Left hindlimb (tissue), 1 donor: Measurements from ENCODE around the gene KLF13.

Experiments
- DNase-seq: peaks from one replicate; pipeline ENCODE4 v3.0.0-alpha.2; 2018

The KLF13 gene

DNA sequence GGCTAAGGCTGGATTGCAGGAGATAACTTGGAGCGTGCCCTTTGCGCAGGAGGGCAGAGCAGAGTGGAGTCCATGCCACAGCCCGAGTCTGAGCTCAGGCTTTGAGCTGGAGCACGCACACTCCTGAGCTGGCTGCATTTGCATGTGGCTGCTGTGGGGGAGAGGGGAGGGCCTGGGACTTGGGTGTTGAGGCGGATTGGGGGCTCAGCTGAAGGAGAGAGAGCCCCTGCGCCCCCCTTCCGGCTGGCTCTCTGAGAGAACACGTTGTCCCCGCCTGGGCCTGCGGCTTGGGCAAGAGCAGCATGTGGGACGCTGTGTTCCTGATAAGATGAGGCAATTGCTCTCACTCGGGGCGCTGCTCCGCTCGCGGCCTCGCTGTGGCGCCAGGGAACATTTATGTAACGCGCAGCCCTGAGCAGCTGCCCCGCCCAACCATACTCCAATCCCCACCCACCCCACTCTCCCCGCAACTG is 39.1 kb downstream of the KLF13 start:
- peak; percentile 78 for DNase-seq

DNA sequence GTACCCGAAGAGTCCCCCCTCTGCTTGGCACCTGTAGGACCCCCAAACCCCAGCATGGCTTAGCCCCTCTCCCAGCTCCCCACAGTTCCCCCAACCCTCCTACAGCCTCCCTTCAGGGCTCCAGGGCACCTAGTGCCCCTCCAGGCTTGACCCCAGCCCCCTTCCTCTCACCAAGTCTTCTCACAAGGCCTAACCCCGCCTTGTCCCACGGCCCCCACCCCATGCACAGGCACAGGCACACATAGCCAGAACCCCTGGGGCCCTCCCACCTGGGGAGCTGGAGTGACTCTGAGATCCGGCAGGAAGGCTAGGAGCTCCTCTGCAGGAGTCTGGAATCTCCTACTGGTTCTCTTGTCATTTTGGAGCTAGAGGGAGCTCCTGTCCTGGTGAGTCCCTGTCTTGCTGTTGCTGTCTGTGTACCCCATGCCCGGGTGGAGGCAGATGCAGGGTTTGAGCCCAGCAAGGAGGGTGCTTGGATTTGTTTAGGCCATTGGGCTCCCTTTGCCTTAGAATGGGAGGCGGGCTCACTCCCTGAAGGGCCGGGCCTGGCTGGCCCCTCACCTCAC is 39.6 kb downstream of the KLF13 start:
- no peak for DNase-seq

DNA sequence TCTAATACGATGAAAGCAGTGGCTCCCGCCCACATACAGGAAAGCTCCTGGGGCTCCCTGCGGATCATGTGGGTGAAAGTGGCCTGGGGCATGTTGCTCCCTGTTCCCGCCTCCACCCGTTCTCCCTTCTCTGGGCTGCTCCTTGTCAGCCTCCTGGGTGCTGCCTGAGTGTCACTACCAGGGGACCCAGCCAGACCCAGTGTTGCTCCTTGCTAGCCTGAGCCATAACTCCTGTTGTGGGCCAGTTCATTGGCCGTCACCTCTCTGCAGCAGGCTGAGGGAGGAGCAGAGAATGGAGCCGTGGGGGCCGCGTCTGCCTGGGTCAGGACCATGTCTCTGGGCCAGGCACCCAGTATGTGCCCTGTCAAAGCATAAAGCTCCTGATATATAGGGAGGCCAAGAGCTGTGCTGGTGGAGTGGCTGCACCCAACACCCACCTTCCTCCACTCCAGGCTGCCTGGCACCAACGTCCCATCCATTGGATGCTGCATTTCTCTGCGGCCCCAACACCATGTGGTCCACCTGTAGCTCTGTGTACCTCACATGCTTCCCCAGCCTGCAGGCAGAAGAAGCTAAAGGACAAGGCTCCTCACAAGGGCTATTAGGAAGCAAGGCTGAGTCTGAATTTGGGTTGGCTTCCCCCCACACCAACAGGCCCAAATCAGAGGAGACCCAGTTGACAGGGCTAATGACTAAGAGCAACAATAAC is 40.5 kb downstream of the KLF13 start:
- no peak for DNase-seq

DNA sequence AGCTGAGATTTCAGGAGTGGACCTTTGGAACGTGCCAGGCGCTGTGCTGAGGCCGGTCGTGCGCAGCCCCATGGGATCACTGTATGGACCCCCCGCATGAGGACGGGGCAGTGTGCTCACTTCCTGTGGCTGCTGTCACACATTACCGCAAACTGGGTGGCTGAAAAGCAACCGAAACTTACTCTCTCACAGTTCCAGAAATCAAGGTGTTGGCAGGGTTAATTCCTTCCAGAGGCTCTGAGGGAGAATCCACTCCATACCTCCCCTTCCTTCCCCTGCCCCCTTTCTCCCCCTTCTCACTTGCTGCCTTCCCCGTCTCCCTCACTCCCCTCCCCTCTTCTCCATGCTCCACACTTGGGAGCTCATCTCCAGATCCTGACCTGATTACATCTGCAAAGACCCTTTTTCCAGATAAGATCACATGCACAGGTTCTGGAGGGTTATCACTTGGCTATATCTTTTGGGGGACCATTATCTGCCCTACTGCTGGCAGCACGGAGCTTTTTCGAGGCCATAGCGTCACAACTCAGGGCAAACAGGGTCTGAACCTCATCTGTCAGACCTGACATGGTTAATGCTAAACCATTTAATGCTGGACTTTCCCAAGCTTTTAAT is 41.2 kb downstream of the KLF13 start:
- no peak for DNase-seq

DNA sequence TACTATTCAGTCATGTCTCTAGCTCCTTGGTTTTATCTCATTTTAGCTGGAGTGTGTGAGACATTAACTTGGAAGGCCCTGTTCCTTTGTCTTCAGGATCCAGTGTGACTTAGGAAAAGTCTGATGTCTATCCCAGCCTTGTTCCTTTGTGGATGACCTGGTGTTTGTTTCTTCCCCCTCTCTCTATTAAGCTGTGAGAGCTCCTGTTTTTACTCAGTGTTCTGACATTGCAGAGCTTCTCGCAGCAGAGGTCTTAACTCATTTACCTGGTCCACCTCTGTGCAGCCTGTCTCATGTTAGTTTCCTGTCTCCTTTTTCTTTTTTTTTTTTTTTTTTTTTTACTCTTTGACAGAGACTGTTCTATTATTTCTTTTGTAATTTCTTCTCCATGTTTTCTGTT is 43.1 kb downstream of the KLF13 start:
- no peak for DNase-seq

DNA sequence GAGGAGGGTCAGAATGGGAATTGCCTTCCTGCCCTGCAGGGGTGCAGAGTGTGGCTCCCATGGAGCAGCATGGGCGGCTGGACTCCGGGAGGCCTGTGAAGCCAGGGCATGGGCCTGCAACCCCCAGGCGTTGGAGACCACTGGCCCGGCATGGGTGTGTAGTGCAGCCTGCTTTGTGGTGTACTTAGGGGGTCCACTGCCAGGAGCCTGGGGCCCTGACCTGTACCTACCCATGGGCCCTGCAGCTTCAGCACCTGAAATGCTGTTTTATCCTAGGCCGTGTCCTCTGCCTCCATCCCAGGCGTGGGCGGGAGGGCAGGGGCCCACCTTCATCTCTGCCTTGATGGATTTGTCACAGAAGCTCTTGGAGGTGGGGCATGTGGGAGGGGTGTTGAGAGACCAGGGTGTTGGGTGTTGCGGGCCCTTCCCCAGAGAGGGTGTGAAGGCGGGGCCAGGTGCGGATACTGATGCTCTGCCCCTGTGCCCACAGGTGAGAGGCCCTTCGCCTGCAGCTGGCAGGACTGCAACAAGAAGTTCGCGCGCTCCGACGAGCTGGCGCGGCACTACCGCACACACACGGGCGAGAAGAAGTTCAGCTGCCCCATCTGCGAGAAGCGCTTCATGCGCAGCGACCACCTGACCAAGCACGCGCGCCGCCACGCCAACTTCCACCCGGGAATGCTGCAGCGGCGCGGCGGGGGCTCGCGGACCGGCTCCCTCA is 45.0 kb downstream of the KLF13 start:
- no peak for DNase-seq

DNA sequence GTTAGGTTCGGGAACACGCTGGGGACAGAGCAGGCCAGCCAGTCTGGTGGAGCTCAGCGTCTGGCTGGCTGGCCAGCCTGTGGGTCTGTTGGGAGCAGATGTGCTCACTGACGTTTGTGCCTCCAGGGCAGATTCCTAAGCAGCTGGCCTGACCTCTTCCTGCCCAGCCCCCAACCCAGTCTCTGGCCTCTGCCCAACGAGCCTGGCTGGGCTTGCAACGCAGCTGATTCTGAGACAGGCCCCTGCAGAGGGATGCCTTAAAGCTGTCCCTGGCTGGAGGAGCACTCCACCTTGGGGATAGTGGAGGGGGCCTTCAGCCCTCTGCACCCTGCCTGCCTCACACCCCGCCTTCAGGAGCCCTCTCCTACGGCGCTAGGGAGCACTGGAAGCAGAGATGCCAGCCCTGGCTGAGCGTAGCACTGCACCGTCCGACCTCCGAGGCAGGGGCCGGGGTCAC is 46.0 kb downstream of the KLF13 start:
- DNase-seq: peak; percentile 73

DNA sequence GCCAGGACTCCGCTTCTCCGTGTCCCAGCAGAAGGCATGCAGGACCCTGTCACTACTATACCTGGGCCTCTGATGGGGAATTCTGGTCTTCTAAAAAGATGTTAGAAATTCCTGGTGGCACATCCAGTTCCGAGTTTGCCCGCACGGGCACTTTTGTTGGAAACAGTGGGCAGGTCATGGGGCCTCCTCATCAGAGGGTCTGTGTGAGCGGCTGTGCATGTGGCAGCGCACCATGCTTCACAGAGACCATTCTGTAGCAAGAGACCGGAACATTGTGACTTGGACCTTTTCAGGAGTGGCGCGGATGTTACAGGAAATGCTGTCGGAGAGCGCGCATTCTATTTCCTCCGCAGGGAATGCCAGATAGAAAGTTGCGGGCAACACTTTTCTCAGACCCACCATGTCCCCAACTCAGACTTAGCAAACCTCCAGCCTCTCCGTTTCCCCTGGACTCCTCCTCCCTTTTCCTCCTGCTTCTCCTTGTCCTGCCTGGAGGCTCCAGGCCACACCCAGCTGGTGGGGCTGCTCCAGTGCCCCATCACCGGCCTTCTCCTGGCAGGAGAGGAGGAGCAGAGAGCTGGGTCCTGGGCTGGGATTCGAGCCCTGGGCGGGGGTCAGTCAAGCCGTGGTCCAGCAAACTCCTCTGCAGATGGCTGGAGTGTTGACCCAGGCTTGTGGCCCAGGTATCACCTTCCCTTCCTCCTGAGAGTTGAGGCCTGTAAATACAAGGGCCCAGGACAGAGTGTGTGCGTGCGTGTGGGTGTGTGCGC is 46.6 kb downstream of the KLF13 start:
- no peak for DNase-seq

DNA sequence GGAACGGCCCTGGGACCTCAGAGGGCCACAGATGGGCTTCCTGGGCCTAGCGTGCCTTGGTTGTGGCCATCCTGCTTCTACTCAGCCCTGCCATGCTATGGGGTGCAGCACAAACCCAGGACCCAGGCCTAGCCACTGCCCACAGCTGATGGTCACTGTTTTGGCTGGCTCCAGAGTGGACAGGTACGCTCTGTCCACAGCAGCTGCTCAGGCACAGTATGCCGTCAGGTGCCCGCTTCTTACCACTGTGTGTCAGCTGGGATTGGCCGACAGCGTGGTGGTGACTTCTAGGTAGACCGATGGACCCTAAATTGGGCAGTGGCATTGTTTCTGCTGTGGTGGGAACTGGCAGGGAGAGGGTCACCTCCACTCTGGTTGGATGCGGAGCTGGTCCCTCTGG is 47.3 kb downstream of the KLF13 start:
- no peak for DNase-seq

DNA sequence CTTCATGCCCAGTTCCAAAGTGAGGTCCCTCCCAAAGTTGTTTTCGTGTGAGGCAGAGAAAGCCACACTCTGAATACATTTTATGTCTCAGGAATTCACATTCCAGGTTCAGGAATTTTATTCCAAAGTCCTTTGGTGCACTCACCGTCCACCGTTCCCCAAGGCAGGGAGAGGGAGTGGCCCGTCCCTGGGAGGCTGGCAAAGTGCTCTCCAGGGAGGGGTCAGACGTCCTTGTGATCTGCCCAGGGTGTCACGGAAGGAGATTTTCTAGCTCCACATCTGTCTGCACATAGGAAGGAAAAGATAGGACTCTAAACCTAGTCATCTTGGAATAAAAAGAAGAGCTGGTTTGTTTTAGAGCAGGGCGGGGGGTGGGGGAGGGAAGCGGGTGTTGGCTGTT is 47.9 kb downstream of the KLF13 start:
- DNase-seq: no peak

DNA sequence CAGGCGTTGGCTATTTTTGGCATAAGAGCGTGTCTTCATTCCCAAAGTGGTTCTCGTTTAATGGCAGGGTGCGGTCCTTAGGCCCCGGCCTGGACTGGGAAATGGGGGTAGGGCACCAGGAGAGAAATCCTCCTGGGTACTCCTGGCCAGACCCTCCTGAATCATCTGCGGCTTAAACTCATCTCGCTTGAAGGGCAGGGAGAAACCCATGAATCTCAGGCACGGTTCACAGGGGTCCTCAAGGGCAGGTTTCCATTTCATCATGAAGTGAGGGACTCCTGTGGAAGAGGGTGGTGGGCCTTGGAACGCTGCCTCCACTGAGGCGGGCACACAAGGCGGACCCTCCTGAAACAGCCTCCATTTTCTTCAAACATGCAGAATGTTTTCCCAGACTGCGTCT is 48.4 kb downstream of the KLF13 start:
- no peak for DNase-seq

DNA sequence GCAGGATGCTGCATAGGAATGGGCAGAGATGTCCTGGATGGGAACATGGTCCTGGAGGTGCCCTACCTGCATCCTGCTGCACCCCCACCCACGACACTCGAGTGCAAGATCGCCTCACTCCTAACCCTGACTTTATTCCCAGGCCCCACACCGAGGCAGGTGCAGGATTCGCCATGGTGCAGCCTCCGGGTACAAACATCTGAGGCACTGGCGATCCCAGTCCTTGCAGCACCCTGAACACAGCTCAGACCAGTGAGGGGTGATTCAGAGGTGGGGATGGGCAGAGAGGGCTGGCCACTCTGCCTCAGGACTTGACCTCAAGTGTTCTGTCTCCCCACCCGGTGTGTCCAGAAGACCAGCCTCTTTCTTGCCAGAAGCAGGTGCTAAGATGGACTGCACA is 49.1 kb downstream of the KLF13 start:
- DNase-seq: no peak

DNA sequence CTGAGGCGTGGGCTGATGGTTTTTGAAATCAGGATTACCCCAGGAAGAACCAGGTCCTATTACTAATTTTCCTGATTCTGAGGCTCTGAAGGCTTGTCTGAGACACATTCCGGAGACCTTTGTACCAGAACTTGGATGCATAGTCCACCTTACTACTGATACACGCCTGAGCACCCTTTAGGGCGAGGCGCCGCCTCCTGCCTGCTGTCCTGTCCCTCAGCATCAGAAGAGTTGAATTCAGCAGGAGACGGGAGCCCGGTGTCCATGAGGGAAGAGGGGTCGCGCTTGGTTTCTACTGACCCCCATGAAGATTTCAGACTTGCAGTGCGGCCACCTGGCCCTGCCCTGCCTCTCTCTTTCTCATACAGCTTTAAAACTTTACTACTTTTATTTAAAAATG is 49.9 kb downstream of the KLF13 start:
- DNase-seq: no peak

DNA sequence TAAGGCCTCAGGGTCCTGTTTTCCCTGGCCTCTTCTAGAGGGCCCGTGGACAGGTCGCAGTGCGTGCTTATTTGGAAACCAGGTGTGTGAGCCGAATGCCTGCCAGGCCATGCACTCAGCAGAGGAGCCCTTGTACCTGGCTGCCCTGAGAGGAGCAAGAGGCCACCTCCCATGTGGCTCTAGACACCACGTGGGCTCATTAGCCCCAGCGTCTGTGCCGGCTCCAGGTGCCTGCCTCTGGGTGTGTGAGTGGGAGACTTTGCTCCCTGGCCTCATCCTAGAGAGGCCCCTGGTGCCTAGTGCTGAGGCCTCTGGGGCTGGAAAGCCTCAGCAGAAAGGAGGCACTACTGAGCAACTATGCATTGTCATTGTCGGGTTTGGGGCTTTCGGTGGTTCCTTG is 50.4 kb downstream of the KLF13 start:
- no peak for DNase-seq

DNA sequence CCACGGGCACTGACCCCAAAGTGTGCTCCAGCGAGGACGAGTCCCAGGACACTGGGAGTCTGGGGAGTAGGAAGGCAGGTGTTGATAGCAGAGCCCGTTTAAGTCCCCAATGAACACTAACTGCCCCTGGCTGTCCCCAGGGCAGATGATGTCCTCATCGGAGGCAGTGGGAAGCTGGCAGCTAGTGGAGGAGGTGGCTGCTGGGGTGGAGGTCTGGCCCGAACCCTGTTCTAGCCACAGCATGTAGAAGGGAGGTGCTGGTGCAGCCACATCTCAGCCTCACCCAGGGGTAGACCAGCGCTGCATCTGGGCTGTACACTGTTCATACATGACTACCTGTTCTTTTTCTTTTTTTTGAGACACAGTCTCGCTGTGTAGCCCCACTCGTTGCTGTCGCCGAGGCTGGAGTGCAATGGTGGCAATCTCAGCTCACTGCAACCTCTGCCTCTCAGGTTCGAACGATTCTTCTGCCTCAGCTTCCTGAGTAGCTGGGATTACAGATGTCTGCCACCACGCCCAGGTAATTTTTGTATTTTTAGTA is 51.8 kb downstream of the KLF13 start:
- DNase-seq: no peak

DNA sequence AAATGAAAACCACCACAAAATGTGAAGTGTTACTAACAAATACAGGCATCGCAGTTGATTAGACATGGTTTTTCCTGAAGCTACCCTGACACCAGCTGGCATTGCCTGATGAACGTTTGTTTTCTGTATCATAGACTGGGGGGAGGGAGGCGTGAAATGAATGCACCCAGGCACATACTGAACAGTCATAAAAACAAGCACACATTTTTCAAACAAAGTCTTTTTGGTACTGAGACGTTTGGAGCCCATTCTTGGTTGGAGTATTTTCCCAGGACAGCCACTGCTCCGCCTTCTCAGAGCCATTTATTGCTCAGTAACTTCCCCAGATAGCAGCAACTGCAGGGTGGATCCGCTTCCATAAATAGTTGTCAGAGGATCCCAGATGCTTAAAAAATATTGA is 52.4 kb downstream of the KLF13 start:
- no peak for DNase-seq

DNA sequence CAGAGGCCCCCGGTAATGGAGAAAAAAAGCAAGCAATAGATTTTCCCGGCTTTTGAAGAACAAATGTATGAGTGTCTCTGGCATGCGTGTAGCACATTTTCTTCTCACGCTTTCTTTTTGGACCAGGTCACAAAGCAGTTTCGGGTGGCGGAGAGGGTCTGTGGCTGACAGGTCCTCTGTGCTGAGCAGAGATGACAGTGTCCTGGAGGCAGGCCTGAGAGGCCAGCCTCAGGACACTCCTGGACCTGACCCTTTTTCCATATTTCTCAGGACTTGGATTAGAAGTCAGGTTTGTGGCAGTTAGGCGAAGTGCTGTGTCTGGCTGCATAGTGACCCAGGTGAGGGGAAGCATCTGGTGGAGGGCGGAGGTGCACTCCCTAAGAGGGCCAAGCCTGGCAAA is 52.9 kb downstream of the KLF13 start:
- no peak for DNase-seq

DNA sequence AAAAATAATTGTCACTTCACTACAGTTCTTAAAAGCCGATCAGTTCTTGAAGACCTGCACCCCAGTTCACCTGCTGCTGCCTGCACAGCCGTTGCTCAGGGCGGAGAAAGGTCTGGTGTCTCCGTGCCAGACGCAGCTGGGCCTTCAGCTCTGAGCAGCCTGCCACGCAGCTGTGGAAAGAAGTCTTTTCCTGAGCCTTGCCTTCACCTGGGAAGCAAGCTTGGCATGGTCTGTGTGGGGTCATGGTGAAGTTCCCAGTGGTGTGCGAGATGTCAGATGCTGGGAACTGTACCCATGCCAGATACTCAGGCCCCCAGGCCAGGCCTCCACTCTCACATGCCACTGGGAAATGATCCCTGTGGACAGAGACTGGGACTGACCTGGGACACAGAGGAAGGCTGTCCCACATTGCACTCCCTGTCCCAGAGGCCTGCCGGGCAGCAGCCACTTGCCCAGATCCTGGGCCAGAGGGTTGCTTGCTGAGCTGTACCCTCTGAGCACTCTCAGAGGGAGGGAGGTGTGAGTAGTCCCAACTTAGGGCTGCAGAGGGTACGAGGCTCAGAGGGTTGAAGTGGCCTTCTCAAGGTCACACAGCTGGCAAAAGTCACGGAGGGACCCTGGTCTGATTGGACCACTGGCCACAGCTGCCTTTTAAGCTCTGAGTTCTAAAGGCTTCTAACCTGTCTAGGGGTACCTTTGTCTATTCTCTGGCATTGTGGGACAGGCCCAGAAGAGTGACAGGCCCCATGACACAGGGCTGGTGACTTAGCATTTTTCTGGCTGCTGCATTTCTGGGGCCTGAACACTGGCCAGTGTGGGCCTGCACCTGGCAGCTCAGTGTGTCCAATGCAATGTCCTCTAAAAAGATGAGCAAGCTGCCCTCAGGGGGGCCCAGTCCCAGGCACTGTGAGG is 55.4 kb downstream of the KLF13 start:
- no peak for DNase-seq

DNA sequence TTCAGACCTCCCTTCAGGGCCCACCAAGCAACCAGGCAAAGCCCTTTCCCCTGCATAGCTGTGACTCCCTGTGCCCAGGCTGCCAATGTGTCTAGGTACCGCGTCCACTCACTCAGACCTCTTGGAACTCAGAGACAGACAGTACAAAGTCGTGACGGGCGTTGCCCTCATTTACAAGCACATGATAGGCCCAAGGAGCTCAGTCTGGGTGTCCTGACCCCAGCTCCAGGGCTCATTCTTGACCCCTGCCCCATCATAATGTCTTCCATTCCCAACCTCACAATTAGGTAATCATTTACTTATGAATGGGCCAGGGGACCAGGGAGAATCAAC is 56.0 kb downstream of the KLF13 start:
- no peak for DNase-seq

DNA sequence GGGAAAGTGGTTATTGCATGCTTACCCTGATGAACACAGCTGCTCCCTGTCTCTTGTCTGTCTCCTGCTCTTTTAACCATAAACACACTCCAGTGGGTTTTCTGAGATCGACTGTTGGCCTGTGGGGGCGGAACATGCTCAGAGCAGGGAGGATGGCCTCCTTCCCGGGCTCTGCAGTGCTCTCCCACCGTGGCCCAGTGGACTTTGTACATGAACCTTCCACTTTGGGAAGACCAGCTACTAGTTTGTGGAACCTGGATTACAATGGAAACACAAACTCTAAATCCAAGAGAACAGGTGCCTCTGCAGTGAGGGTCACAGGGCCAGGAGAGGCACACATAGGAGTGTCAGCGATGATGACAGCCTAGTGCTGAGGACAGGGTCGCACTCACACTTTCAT is 56.5 kb downstream of the KLF13 start:
- DNase-seq: no peak

DNA sequence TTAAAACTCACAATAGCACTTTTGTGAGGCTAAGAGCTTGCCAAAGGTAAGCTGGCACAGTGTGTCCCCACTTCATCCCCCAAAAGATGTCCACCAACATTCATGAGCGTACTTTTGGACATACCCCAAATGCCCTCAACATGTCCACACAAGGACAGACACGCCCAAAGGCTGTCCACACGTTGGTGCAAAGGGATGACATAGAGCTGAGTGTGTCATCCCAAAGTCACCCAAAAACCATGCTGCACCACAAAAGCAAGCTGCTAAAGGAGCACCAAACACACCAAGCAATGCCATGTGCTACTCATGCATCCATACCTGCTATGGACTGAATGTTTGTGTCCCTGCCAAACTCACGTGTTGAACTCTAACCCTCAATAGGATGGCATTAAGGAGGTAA is 57.9 kb downstream of the KLF13 start:
- no peak for DNase-seq

DNA sequence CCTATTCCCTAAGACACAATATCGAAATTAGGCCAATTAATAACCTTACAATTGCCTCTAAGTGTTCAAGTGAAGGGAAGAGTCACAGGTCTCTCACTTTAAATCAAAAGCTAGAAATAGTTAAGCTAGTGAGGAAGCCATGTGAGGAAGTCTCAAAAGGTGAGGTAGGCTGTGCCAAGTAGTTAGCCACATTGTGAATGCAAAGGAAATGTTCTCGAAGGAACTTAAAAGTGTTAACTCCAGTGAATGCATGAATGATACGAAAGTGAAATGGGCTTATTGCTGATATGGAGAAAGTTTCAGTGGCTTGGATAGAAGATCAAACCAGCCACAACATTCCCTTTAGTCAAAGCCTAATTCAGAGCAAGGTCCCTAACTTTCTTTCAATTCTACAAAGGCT is 59.1 kb downstream of the KLF13 start:
- DNase-seq: no peak
